Aorta (tissue), 5 donors: Measurements from ENCODE around the gene PLAAT1. TPM values are rescaled to one million over a fixed set of nuclear protein-coding genes. Genes with fewer than 3 reads are reported as not detected.

Source experiments
- ATAC-seq: fragments of 200-7000 bp; cut with Tn5 transposase; one replicate; pipeline ENCODE4 v1.9.1; 2022; ENCODE audit warnings: moderate library complexity; ENCODE audit not compliant: low FRiP score
- DNase-seq, 2 donors: peaks; one replicate each; pipeline ENCODE4 v3.0.0-alpha.2; 2020
- H3K27ac ChIP-seq, 2 donors: one replicate each; pipeline ENCODE4 v1.5.1; 2013; ENCODE audit warnings: low read length in 2 of 2, mild to moderate bottlenecking in 2 of 2, moderate library complexity in 2 of 2, control low read depth in 1 of 2, inconsistent platforms in 1 of 2, low read depth in 1 of 2
- H3K27me3 ChIP-seq, 2 donors: one replicate each; pipeline ENCODE4 v1.6.1; 2013; ENCODE audit warnings: control low read depth in 1 of 2, low read length in 1 of 2, mild to moderate bottlenecking in 1 of 2, moderate library complexity in 1 of 2; ENCODE audit not compliant: insufficient read depth in 2 of 2, control insufficient read depth in 1 of 2
- H3K36me3 ChIP-seq, 2 donors: one replicate each; pipeline ENCODE4 v1.6.1; 2013; ENCODE audit warnings: control low read depth in 1 of 2, low read length in 1 of 2, mild to moderate bottlenecking in 1 of 2; ENCODE audit not compliant: insufficient read depth in 2 of 2, control insufficient read depth in 1 of 2
- H3K4me1 ChIP-seq, 2 donors: one replicate each; pipeline ENCODE4 v1.6.1; 2013; ENCODE audit warnings: low read length in 2 of 2, control low read depth in 1 of 2, mild to moderate bottlenecking in 1 of 2, moderate library complexity in 1 of 2; ENCODE audit not compliant: insufficient read depth in 2 of 2, control insufficient read depth in 1 of 2
- H3K4me3 ChIP-seq, 2 donors: one replicate each; pipeline ENCODE4 v1.5.1; 2013; ENCODE audit warnings: low read length in 2 of 2, control low read depth in 1 of 2, mild to moderate bottlenecking in 1 of 2
- H3K9me3 ChIP-seq: one replicate; pipeline ENCODE4 v1.6.1; 2013; ENCODE audit warnings: mild to moderate bottlenecking, low read length; ENCODE audit not compliant: control insufficient read depth
- WGBS, 2 donors: extraction: QIAGEN DNeasy Blood & Tissue Kit; methylation state at CpG; one replicate each; pipeline ENCODE4 v1.1.7; 2013; 5-methylcytosine and 5-hydroxymethylcytosine counted together
- intact Hi-C, 2 donors: fragments of 100-400 bp; cut with DNase I; formaldehyde crosslinking; loops; one replicate each; pipeline versions ENCODE4 v1.14.2 to v1.15.0; 2022
- polyA plus RNA-seq, 2 donors: library from polyadenylated mRNA; stranded (reverse); fragments of 200-250 nt; gene quantifications; one replicate each; pipeline ENCODE4 v1.2.3, GENCODE V29; 2013
- total RNA-seq, 2 donors: library from RNA; stranded (reverse); fragmentation: NEBNext Ultra II Directional; extraction: Animal tissue kit (Norgen Biotek cat#: 25700); gene quantifications; one replicate each; pipeline ENCODE4 v1.2.1, GENCODE V29; 2021
- donor health status: healthy with polysubstance abuse.
- donor health status: Bipolar disorder and iron deficiency.
- donor health status: DM: no; HTN: no; CAD: no.
- donor health status: DM: no; HTN: no; CAD: no.
- donor health status: DM: yes; HTN: yes; CAD: no.

The PLAAT1 gene
- total and polyA plus RNA-seq, 4 donors = 0.45 to 0.63 TPM; not detected in 2

GRCh38 chr3:193271101-193271840 is 30.2 kb downstream of the PLAAT1 start:
- intact Hi-C loops = no loop called here
- Histone ChIP-seq H3K27ac (no peak overlapping the region), H3K36me3 (no peaks in the 10 kb centered on the region), H3K9me3 (no peaks in the 10 kb centered on the region), H3K4me3 (no peak overlapping the region), H3K4me1 (no peaks in the 10 kb centered on the region), H3K27me3 (no peaks in the 10 kb centered on the region)
- WGBS, 2 donors = 33 to 48% methylated on average over 3 of the region's 3 CpGs
- DNase-seq (no peak), ATAC-seq (no peak)

- peaks cover 0 to 3% of the 10 kb centered on the region in 2 donors for H3K27me3 ChIP-seq
- no peak for DNase-seq
- H3K36me3 ChIP-seq = no peaks in the 10 kb centered on the region
- intact Hi-C loops = no loop called here
- 43 to 47% methylated on average over 3 of the region's 3 CpGs for WGBS, 2 donors
- no peaks in the 10 kb centered on the region for H3K4me1 ChIP-seq
- H3K27ac ChIP-seq = no peak overlapping the region
- no peak overlapping the region for H3K4me3 ChIP-seq
- peaks cover 6% of the 10 kb centered on the region for H3K9me3 ChIP-seq
- ATAC-seq = no peak
These were observed 51.4 kb downstream of the PLAAT1 start for GRCh38 chr3:193292386-193292785.

- intact Hi-C loops = no loop called here
- Histone ChIP-seq H3K9me3 (peaks cover 6% of the 10 kb centered on the region), H3K36me3 (no peaks in the 10 kb centered on the region), H3K27me3 (peaks cover 0 to 3% of the 10 kb centered on the region in 2 donors), H3K27ac (no peak overlapping the region), H3K4me1 (no peaks in the 10 kb centered on the region), H3K4me3 (no peak overlapping the region)
- DNase-seq (no peak), ATAC-seq (no peak)
- 78 to 88% methylated on average over 2 of the region's 2 CpGs for WGBS, 2 donors
These were observed 55.0 kb downstream of the PLAAT1 start for GRCh38 chr3:193295985-193296384.

- peaks cover 4% of the 10 kb centered on the region for H3K9me3 ChIP-seq
- ATAC-seq (no peak), DNase-seq (no peak)
- H3K4me3 ChIP-seq = no peak overlapping the region
- peaks cover 0 to 2% of the 10 kb centered on the region in 2 donors for H3K27me3 ChIP-seq
- no peaks in the 10 kb centered on the region for H3K36me3 ChIP-seq
- no peaks in the 10 kb centered on the region for H3K4me1 ChIP-seq
- intact Hi-C loops = no loop called here
- WGBS, 2 donors = 56 to 65% methylated on average over 5 of the region's 5 CpGs
- no peak overlapping the region for H3K27ac ChIP-seq
These were observed 56.4 kb downstream of the PLAAT1 start for GRCh38 chr3:193297421-193297820.

GRCh38 chr3:193301433-193301832 is 60.4 kb downstream of the PLAAT1 start:
- no peaks in the 10 kb centered on the region for H3K36me3 ChIP-seq
- intact Hi-C loops = no loop called here
- DNase-seq = no peak
- WGBS, 2 donors = 88 to 89% methylated on average over 1 of the region's 1 CpG
- H3K27ac ChIP-seq = no peak overlapping the region
- H3K4me3 ChIP-seq = no peak overlapping the region
- peaks cover 1% of the 10 kb centered on the region for H3K9me3 ChIP-seq
- H3K27me3 ChIP-seq = no peaks in the 10 kb centered on the region
- no peaks in the 10 kb centered on the region for H3K4me1 ChIP-seq
- no peak for ATAC-seq

GRCh38 chr3:193305356-193305755 is 64.3 kb downstream of the PLAAT1 start:
- WGBS, 2 donors = 88 to 100% methylated on average over 1 of the region's 1 CpG
- Histone ChIP-seq H3K4me3 (no peak overlapping the region), H3K9me3 (peaks cover 1% of the 10 kb centered on the region), H3K36me3 (no peaks in the 10 kb centered on the region), H3K27me3 (no peaks in the 10 kb centered on the region), H3K4me1 (no peaks in the 10 kb centered on the region), H3K27ac (no peak overlapping the region)
- ATAC-seq (no peak), DNase-seq (no peak)
- intact Hi-C loops = no loop called here

- H3K27me3 ChIP-seq = no peaks in the 10 kb centered on the region
- H3K4me3 ChIP-seq = no peak overlapping the region
- H3K36me3 ChIP-seq = no peaks in the 10 kb centered on the region
- ATAC-seq (no peak), DNase-seq (no peak)
- H3K4me1 ChIP-seq = no peaks in the 10 kb centered on the region
- no peaks in the 10 kb centered on the region for H3K9me3 ChIP-seq
- 30 to 31% methylated on average over 6 of the region's 6 CpGs for WGBS, 2 donors
- H3K27ac ChIP-seq = no peak overlapping the region
- intact Hi-C loops = no loop called here
These were observed 70.1 kb downstream of the PLAAT1 start for GRCh38 chr3:193310914-193311723.

GRCh38 chr3:193313061-193313958 is 72.3 kb downstream of the PLAAT1 start:
- intact Hi-C loops = loop anchor here in 1 of 2 donors (2.0 kb wide), 1 partner anchor 75 kb away; no protein-coding TSS in a partner anchor
- Histone ChIP-seq H3K36me3 (no peaks in the 10 kb centered on the region), H3K9me3 (no peaks in the 10 kb centered on the region), H3K27me3 (no peaks in the 10 kb centered on the region), H3K4me3 (no peak overlapping the region), H3K4me1 (no peaks in the 10 kb centered on the region), H3K27ac (no peak overlapping the region)
- ATAC-seq = no peak
- 81 to 83% methylated on average over 3 of the region's 3 CpGs for WGBS, 2 donors
- DNase-seq = no peak
